GM18858 (cell line): ENCODE measurements around the gene PAIP2.
"Not testable (repeated sequence)": the region's sequence is repeated elsewhere in the genome, so short reads cannot be mapped to it uniquely, and the experiment has no call there.

Source experiments
- ATAC-seq: cut with Tn5 transposase; IDR thresholded peaks from one replicate; pipeline ENCODE4 v1.9.1; 2021; ENCODE audit not compliant: unreplicated experiment

The PAIP2 gene

GRCh38 chr5:139314276-139314675 is 27.4 kb upstream of the PAIP2 start:
- no peak for ATAC-seq

GRCh38 chr5:139315056-139315615 is 26.5 kb upstream of the PAIP2 start:
- ATAC-seq: no peak

GRCh38 chr5:139335811-139336210 is 5.8 kb upstream of the PAIP2 start:
- no peak for ATAC-seq

DNA sequence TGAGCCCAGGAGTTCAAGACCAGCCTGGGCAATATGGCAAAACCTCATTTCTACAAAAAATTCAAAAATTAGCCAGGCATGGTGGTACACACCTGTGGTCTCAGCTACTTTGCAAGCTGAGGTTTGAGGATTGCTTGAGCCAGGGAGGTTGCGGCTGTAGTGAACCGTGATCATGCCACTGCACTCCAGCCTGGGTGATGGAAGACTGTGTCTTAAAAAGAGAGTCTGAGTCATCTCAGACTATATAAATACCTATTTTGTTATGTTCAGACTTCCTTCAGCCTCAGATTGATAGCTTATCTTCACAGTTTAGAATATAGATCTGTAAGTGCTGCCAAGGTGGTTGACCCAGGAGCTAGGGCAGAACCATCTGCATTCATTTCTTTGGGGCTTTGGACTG is 1.6 kb upstream of the PAIP2 start:
- ATAC-seq: no peak

DNA sequence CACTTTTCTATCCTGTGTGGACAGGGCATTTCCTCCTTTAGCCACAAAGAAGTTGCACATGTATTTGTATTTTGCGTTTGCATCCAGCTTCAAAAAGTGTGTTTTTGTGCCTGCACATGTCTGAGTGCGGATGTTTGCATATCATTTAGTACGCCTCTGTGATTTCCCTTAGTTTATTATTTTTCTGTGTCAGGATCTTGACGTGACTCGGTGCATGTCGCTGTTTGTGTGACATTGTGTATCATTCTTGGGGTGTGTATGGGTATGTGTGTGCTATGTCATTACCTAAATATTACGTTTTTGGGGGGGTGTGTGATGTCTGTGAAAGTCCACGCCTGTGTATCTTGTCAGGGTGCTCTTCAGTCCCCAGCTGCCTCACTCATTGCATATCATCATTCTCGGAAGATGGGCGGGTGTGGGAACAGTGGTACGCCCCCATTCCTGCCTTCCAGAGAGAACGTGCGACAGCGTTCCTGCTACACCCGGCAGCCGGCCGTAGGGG is 416 bp upstream of the PAIP2 start:
- no peak for ATAC-seq

DNA sequence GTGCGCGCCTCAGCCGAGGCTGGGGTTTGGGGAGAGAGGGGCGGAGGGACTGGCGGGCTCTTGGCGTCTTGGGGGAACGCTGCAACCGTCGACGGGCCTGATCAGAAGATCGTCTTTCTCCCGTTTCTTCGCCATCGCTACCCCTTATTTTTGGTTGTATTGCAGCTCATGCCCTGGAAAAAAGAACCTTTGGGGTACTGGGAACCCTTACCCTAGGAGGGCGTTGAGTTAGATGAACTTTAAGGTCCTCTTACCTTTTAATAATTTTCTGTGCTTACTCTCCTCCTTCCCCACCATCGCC is 719 bp downstream of the PAIP2 start:
- ATAC-seq: peak; percentile 23

- no peak for ATAC-seq
Measured at GRCh38 chr5:139343476-139343875, 1.8 kb downstream of the PAIP2 start.

DNA sequence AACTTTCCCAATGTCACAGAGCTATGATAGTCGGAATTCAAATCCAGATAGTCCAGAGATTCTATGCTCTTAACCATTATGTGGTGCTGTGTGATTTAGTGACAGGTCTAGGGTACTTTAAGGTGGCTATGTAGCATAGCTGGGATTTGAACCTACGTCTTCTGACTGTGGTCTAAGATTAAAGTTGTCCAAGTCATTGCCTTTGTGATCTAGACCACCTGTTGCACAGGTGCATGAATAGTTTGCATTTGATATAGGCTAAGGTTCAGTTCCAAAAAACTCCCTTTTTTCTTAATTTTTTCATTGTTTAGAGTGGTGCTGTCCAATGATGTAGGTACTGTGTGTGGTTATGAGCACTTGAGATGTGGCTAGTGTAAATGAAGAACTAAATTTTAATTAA is 2.5 kb downstream of the PAIP2 start:
- no peak for ATAC-seq

GRCh38 chr5:139345442-139345841 is 3.8 kb downstream of the PAIP2 start:
- ATAC-seq: not testable (repeated sequence)

DNA sequence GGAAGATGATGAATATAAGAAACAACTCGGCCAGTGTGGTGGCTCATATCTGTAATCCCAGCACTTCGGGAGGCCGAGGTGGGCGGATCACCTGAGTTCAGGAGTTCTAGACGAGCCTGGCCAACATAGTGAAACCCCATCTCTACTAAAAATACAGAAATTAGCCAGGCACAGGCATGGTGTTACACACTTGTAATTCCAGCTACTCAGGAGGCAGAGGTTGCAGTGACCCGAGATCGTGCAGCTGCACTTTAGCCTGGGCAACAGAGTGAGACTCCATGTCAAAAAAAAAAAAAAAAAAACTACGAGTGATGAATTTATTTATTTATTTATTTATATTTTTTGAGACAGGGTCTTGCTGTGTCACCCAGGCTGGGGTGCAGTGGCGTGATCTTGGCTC is 6.2 kb downstream of the PAIP2 start:
- ATAC-seq: not testable (repeated sequence)

GRCh38 chr5:139354186-139354585 is 12.5 kb downstream of the PAIP2 start:
- ATAC-seq: no peak

- ATAC-seq: not testable (repeated sequence)
Measured at GRCh38 chr5:139355900-139356299, 14.2 kb downstream of the PAIP2 start.

- ATAC-seq: no peak
Measured at GRCh38 chr5:139358064-139358463, 16.4 kb downstream of the PAIP2 start.

GRCh38 chr5:139360384-139360783 is 18.7 kb downstream of the PAIP2 start:
- ATAC-seq: no peak

DNA sequence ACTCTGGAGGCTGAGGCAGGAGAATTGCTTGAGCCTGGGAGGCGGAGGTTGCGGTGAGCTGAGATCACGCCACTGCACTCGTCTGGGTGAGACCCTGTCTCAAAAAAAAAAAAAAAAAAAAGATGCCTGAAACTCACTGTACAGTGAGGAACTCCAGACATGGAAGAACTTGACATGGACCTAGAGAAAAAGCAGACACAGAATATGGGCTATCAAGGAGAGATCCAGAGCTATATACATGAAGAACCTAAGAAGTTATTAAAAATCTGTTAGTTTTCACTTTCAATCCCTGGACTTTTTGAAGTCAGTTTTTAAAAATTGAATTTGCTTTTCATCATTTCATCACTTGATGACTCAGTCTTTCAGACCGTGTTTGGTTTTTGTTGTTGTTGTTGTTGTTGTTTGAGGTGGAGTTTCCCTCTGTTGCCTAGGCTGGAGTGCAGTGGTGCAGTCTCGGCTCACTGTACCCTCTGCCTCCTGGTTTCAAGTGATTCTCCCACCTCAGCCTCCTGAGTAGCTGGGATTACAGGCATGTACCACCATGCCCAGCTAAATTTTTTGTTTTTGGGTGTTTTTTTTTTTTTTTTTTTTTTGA is 20.3 kb downstream of the PAIP2 start:
- ATAC-seq: no peak

DNA sequence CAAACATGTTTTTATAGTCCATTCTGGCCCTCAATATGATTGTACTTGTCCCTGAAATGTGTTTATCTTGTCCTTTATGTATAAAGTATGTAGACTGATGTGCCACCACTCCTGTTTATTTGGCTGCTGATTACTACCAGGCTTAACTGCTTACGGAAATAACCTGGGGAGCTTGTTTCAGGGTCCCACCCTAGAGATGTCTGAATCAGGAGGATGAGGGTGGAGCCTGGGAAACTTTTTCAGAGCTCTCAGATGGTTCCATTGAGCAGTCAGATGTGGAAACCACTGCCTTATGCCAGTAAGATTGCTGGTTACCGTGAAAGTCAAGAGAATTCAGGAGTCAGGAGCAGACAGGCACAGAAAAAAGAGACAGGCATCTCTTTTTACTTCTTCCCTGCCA is 22.3 kb downstream of the PAIP2 start:
- no peak for ATAC-seq

DNA sequence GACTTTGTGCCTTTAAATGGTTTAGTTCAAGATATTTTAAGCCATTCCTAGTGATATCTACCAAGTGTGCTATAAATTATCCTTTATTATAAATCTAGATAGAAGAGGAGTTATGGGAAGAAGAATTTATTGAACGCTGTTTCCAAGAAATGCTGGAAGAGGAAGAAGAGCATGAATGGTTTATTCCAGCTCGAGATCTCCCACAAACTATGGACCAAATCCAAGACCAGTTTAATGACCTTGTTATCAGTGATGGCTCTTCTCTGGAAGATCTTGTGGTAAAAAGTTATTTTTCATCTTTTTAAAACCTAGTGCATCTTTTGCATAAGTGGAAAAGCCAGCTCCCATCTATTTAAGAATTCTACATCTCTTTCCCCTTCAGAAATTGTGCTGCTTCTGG is 22.8 kb downstream of the PAIP2 start:
- no peak for ATAC-seq

GRCh38 chr5:139368613-139369012 is 27.0 kb downstream of the PAIP2 start:
- no peak for ATAC-seq

DNA sequence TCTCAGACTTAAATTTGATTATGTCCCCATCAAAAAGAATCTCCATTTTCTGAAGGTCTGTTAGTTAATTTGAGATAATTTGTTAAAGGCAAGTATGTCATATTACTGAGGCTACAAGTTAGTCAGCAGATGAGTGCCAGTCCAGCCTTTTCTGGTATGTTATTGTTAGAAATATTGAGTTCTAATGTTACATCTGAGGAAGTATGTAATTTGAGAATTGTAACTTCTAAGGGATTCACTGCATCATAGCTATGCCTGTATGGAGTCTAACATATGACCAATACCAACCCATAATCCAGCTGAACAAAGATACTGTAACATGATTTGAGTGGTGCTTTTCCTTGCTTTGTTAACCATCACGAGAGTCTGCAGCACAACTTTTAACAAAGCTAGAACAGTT is 27.5 kb downstream of the PAIP2 start:
- ATAC-seq: no peak

DNA sequence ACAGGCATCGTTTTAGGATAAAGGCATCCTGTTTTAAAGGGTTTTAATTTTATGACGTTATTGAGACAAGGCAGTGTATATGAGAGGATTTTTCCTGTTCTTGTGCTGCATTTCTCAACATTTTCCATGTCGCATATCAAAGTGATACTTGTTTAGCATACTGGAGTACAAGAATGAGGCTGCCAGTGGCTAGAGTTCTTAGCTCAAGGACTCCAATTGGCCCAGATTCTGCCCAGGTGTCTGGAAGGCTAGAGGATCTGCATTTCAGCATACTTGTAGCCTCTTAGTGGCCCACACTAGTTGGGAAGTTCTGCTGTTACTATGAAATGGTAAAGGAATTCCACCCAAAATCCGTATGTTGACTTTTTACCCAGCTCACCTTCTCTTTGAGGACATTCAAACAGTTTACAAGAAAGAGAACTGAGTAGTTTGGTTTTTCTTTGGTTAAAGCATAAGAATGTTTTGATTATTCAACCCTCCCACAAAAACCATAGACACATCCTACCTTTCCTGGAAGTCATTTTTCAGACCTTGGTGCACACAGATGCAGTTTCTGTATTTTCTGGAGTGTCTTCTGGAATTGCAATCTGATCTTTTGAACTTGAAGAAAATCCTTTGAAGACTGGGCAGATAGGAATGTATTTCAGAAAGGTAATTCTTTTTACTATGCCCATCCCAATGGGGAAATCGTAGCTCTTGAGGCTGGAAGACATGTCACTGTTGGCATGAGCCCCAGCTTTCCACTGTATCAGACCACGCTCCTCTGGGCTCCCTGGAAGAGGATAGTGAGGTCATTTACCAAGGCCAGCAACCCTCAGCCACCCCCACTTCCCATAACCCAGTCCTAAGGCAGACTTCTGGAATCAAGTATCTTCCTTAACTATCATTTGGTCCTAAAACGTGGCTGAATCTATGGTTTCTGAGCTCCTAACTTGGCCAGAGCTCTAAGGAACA is 30.1 kb downstream of the PAIP2 start:
- no peak for ATAC-seq

DNA sequence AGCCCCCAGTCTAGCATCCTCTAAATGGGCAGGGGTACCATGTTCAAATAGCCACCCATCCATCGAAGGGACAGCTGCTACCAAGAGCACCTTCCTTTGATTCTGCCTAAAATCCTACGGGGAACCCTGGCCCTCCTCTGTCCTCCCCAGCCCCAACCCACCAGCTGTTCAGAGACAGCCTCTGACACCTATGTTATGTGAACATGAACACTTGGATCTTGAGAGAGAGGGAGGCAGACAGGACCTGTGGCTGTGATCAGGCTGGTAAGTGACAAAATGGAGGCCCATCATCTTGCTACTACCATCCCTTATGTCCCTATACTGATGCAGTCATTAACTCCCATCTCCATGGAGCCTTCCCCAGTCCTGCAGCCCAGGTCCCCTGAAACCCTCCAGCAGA is 33.3 kb downstream of the PAIP2 start:
- no peak for ATAC-seq

GRCh38 chr5:139376364-139376763 is 34.7 kb downstream of the PAIP2 start:
- no peak for ATAC-seq
